Measurements from ENCODE around the gene INHA.

- TF ChIP-seq, protein P1, sequence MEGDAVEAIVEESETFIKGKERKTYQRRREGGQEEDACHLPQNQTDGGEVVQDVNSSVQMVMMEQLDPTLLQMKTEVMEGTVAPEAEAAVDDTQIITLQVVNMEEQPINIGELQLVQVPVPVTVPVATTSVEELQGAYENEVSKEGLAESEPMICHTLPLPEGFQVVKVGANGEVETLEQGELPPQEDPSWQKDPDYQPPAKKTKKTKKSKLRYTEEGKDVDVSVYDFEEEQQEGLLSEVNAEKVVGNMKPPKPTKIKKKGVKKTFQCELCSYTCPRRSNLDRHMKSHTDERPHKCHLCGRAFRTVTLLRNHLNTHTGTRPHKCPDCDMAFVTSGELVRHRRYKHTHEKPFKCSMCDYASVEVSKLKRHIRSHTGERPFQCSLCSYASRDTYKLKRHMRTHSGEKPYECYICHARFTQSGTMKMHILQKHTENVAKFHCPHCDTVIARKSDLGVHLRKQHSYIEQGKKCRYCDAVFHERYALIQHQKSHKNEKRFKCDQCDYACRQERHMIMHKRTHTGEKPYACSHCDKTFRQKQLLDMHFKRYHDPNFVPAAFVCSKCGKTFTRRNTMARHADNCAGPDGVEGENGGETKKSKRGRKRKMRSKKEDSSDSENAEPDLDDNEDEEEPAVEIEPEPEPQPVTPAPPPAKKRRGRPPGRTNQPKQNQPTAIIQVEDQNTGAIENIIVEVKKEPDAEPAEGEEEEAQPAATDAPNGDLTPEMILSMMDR (IDR thresholded peaks at IDR 0.05; ENCODE audit: insufficient read depth, low read depth, low read length): no peak
- no peak for TF ChIP-seq EZH2 (IDR thresholded peaks at IDR 0.05; ENCODE audit: insufficient read depth, low read length)
Observed at GRCh38 chr2:219570924-219571310, 1.2 kb upstream of the INHA start.

Measured in astrocyte (in vitro differentiated cells and primary cell).